B cell (primary cell): ENCODE data around the gene XYLT1.

ENCODE experiments used
- EZH2 ChIP-seq: IDR thresholded peaks from 2 replicates; pipeline ENCODE4 v1.6.1; 2012; ENCODE audit warnings: borderline replicate concordance, low read depth, mild to moderate bottlenecking, moderate library complexity, low read length; ENCODE audit not compliant: insufficient read depth, poor library complexity, severe bottlenecking
- TF ChIP-seq, protein P1 (sequence below): fragments of 200-600 bp; IDR thresholded peaks from one replicate; pipeline ENCODE4 v1.8.0; 2022; ENCODE audit warnings: antibody characterized with exemption, mild to moderate bottlenecking

GRCh38 chr16:17160920-17161431 is 309.8 kb downstream of the XYLT1 start:
- TF ChIP-seq, protein P1, sequence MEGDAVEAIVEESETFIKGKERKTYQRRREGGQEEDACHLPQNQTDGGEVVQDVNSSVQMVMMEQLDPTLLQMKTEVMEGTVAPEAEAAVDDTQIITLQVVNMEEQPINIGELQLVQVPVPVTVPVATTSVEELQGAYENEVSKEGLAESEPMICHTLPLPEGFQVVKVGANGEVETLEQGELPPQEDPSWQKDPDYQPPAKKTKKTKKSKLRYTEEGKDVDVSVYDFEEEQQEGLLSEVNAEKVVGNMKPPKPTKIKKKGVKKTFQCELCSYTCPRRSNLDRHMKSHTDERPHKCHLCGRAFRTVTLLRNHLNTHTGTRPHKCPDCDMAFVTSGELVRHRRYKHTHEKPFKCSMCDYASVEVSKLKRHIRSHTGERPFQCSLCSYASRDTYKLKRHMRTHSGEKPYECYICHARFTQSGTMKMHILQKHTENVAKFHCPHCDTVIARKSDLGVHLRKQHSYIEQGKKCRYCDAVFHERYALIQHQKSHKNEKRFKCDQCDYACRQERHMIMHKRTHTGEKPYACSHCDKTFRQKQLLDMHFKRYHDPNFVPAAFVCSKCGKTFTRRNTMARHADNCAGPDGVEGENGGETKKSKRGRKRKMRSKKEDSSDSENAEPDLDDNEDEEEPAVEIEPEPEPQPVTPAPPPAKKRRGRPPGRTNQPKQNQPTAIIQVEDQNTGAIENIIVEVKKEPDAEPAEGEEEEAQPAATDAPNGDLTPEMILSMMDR: no peak
- no peak for TF ChIP-seq EZH2
